NT2/D1 (cell line): ENCODE results near the gene TDRD6.

Experiments
- SUZ12 ChIP-seq: IDR thresholded peaks from 2 replicates; pipeline ENCODE4 v1.6.1; 2011; ENCODE audit not compliant: insufficient read length, insufficient read depth; ENCODE audit errors: extremely low read depth
- YY1 ChIP-seq: IDR thresholded peaks from 2 replicates; pipeline ENCODE4 v1.6.1; 2011; ENCODE audit not compliant: insufficient read length, insufficient read depth
- ZNF274 ChIP-seq: IDR thresholded peaks from 2 replicates; pipeline ENCODE4 v1.6.1; 2011; ENCODE audit warnings: mild to moderate bottlenecking, low read depth, low read length

DNA sequence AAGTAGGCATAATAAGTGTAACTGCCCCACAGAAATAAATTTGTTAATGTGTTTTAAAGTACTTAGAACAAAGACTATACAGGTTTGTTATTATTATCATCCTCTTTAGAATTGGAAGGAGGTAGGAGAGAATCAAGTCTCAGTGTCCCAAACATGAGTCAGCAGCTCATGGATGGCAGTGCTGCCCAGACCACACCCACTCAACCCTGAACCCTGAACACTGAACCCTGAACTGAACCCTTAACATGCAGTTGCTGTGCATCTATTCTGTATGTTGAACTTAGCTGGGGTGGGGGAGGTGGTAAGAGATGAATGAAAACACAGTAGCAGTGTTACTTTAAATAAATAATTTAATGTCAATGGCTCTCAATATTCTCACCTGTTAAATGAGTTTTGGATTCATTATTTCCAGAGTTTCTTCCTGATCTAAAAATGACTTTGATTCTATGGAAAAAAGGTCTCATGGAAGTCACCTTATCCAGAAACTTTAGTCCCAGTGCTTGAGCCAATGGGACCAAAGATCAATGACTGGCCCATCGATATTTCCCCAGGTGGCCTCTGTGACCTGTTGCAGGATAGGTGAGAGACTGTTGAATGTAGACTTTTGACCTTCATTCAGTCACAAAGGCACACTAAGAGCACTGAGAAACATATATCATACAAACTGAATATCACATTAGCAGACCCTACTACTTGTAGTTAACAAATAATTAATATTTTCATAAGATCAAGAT is 55.9 kb downstream of the TDRD6 start:
- TF ChIP-seq YY1 = no peak
- TF ChIP-seq SUZ12 = no peak
- no peak for TF ChIP-seq ZNF274
